VCaP (cell line): ENCODE measurements around the gene FAM110A.

Experiments
- H3K27ac ChIP-seq: fragments of 450-650 bp; 2 replicates; pipeline ENCODE4 v1.5.1; 2017
- TF ChIP-seq, protein P1 (sequence below): fragments of 450-650 bp; conservative IDR thresholded peaks from 2 replicates; pipeline ENCODE4 v1.5.1; 2017; ENCODE audit warnings: mild to moderate bottlenecking, moderate library complexity

Gene FAM110A

GRCh38 chr20:856361-856775 is 22.9 kb downstream of the FAM110A start:
- no peak overlapping the region for H3K27ac ChIP-seq
- TF ChIP-seq, protein P1, sequence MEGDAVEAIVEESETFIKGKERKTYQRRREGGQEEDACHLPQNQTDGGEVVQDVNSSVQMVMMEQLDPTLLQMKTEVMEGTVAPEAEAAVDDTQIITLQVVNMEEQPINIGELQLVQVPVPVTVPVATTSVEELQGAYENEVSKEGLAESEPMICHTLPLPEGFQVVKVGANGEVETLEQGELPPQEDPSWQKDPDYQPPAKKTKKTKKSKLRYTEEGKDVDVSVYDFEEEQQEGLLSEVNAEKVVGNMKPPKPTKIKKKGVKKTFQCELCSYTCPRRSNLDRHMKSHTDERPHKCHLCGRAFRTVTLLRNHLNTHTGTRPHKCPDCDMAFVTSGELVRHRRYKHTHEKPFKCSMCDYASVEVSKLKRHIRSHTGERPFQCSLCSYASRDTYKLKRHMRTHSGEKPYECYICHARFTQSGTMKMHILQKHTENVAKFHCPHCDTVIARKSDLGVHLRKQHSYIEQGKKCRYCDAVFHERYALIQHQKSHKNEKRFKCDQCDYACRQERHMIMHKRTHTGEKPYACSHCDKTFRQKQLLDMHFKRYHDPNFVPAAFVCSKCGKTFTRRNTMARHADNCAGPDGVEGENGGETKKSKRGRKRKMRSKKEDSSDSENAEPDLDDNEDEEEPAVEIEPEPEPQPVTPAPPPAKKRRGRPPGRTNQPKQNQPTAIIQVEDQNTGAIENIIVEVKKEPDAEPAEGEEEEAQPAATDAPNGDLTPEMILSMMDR = no peak

GRCh38 chr20:858011-858410 is 24.5 kb downstream of the FAM110A start:
- H3K27ac ChIP-seq = no peak overlapping the region
- TF ChIP-seq, protein P1 = no peak

DNA sequence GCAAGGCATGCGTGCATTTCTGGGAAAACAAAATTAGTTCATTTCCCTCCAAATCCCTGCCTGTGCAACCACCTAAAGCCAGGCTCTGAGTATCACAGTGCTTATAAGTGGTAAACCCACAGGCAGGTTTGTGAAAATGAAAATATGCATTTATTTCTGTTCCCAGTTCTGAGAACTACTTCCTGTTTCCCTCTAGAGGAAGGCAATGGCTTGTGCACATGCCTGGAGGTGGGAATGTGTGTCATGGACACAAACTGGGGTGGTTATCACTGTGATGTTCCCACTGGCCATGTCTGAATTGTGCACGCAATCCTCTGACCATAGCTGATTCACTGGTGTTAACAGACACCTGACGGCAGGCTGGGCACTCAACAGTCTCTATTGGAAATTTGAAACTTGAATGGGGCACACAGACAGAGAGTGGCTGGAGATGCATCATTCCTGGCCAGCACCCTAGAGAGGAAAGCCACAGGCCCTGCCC is 26.3 kb downstream of the FAM110A start:
- TF ChIP-seq, protein P1 = no peak
- H3K27ac ChIP-seq = no peak overlapping the region

DNA sequence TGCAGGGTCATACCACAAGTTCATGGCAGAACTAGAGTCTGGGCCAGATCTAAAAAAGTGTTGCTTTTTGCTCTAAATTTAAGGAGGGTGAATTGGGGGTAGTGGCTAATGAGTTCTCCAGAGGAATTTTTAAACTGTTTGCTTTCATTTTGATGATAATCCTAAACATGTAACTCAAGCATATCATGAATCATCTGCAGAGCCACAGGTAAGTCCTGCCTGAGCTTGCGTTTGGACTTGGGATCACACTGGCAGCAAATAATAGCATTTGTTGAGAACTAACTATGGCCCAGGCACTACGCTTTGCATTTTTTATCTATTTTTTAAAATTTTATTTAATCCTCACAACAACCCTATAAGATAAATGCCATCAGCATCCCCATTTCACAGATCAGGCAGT is 27.4 kb downstream of the FAM110A start:
- TF ChIP-seq, protein P1 = no peak
- no peak overlapping the region for H3K27ac ChIP-seq

GRCh38 chr20:865440-865839 is 31.9 kb downstream of the FAM110A start:
- no peak overlapping the region for H3K27ac ChIP-seq
- TF ChIP-seq, protein P1 = no peak

GRCh38 chr20:868279-868678 is 34.8 kb downstream of the FAM110A start:
- no peak overlapping the region for H3K27ac ChIP-seq
- TF ChIP-seq, protein P1 = no peak

GRCh38 chr20:869606-870005 is 36.1 kb downstream of the FAM110A start:
- TF ChIP-seq, protein P1 = no peak

More at GRCh38 chr20:869606-870005, 36.1 kb downstream of the FAM110A start:
- H3K27ac ChIP-seq = no peak overlapping the region
